Activated B cell treated with CpG ODN at 0.5 μM for 24 hours (primary cell): ENCODE results near the gene JARID2. TPM values are rescaled to one million over a fixed set of nuclear protein-coding genes. Genes with fewer than 3 reads are reported as not detected.

Experiments used
- ATAC-seq: fragments of 200-7000 bp; cut with Tn5 transposase; one replicate; pipeline ENCODE4 v1.10.0; 2021; ENCODE audit warnings: low read depth, mild to moderate bottlenecking, moderate library complexity
- CTCF ChIA-PET: fragments of 350-600 bp; sonication (Branson Sonifier 250); formaldehyde crosslinking; loops from one replicate; lab custom pipeline; 2021; ENCODE audit warnings: antibody characterized with exemption; lab: Charles Lee
- POLR2A ChIA-PET: fragments of 350-600 bp; sonication (Branson Sonifier 250); formaldehyde crosslinking; loops from one replicate; lab custom pipeline; 2021; ENCODE audit warnings: antibody characterized with exemption; lab: Charles Lee
- DNase-seq: peaks from one replicate; pipeline ENCODE4 v3.0.0; 2022
- H3K27ac Mint-ChIP-seq: one replicate; pipeline ENCODE4 v1.8.0; 2020; ENCODE audit warnings: mixed read lengths
- H3K27me3 Mint-ChIP-seq: one replicate; pipeline ENCODE4 v1.8.0; 2021; ENCODE audit warnings: mixed read lengths
- H3K36me3 Mint-ChIP-seq: one replicate; pipeline ENCODE4 v1.8.0; 2021; ENCODE audit warnings: low read depth, mixed read lengths
- H3K4me1 Mint-ChIP-seq: one replicate; pipeline ENCODE4 v1.8.0; 2021; ENCODE audit warnings: mixed read lengths
- H3K4me3 Mint-ChIP-seq: one replicate; pipeline ENCODE4 v1.8.0; 2020; ENCODE audit warnings: mild to moderate bottlenecking, mixed read lengths
- H3K9me3 Mint-ChIP-seq: one replicate; pipeline ENCODE4 v1.8.0; 2020; ENCODE audit warnings: mixed read lengths
- intact Hi-C: fragments of 100-400 bp; cut with micrococcal nuclease; formaldehyde crosslinking; loops from one replicate; pipeline ENCODE4 v1.15.1; 2024
- total RNA-seq: library from RNA; stranded (reverse); gene quantifications from 2 replicates; pipeline ENCODE4 v1.2.3, GENCODE V29; 2022
- TF ChIP-seq, protein P1 (sequence below): fragments of 200-600 bp; IDR thresholded peaks from one replicate; pipeline ENCODE4 v1.8.0; 2022; ENCODE audit warnings: antibody characterized with exemption, mild to moderate bottlenecking

The JARID2 gene
- total RNA-seq, 1 donor from 2014 or later = 28.5 TPM

DNA sequence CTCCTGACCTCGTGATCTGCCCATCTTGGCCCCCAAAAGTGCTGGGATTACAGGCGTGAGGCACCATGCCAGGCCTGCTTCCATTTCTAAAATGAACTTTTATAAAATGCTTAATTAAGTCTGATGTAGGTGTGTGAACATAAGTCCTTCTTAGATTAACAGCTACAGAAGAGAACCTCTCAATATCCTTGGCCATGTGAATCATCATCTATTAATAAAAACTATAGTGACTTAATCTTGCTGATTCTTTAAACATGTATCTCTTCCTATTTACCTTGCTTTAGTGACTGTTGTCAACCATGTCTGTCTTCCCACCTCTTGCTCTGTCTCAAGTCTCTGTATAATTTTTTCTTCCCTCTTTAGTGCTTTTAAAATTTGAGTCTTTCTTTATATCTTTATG lies 127.1 kb downstream of the JARID2 start:
- ChIA-PET CTCF (no interaction called here), POLR2A (no interaction called here)
- TF ChIP-seq, protein P1, sequence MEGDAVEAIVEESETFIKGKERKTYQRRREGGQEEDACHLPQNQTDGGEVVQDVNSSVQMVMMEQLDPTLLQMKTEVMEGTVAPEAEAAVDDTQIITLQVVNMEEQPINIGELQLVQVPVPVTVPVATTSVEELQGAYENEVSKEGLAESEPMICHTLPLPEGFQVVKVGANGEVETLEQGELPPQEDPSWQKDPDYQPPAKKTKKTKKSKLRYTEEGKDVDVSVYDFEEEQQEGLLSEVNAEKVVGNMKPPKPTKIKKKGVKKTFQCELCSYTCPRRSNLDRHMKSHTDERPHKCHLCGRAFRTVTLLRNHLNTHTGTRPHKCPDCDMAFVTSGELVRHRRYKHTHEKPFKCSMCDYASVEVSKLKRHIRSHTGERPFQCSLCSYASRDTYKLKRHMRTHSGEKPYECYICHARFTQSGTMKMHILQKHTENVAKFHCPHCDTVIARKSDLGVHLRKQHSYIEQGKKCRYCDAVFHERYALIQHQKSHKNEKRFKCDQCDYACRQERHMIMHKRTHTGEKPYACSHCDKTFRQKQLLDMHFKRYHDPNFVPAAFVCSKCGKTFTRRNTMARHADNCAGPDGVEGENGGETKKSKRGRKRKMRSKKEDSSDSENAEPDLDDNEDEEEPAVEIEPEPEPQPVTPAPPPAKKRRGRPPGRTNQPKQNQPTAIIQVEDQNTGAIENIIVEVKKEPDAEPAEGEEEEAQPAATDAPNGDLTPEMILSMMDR = no peak
- H3K27ac Mint-ChIP-seq = no peak overlapping the region
- intact Hi-C loops = no loop called here
- no peak for ATAC-seq
- no peak for DNase-seq
- peaks cover 48% of the 10 kb centered on the region for H3K4me1 Mint-ChIP-seq
- peaks cover 17% of the 10 kb centered on the region for H3K36me3 Mint-ChIP-seq
- no peaks in the 10 kb centered on the region for H3K9me3 Mint-ChIP-seq
- H3K27me3 Mint-ChIP-seq = no peaks in the 10 kb centered on the region
- no peak overlapping the region for H3K4me3 Mint-ChIP-seq

DNA sequence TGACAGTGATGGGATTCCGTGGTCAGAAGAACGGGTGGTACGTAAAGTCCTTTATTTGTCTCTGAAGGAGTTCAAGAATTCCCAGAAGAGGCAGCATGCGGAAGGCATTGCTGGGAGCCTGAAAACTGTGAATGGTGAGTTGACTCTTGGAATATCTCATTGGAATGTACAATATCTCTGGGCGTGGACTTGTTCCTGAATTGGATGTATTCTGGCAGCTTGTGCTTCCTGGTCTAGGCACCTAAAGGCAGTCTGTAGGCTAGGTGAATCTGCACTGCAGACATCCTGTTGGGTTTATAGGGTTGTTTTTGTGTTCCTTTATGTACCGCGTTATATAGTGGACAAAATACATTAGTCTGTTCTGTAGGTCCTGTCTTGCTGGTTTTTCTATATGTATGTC lies 128.2 kb downstream of the JARID2 start:
- DNase-seq (no peak), ATAC-seq (no peak)
- Mint-ChIP-seq H3K27ac (no peak overlapping the region), H3K4me1 (peaks cover 47% of the 10 kb centered on the region), H3K9me3 (no peaks in the 10 kb centered on the region), H3K27me3 (no peaks in the 10 kb centered on the region), H3K36me3 (peaks cover 16% of the 10 kb centered on the region), H3K4me3 (no peak overlapping the region)
- TF ChIP-seq, protein P1 = no peak
- intact Hi-C loops = no loop called here
- ChIA-PET CTCF (no interaction called here), POLR2A (no interaction called here)

DNA sequence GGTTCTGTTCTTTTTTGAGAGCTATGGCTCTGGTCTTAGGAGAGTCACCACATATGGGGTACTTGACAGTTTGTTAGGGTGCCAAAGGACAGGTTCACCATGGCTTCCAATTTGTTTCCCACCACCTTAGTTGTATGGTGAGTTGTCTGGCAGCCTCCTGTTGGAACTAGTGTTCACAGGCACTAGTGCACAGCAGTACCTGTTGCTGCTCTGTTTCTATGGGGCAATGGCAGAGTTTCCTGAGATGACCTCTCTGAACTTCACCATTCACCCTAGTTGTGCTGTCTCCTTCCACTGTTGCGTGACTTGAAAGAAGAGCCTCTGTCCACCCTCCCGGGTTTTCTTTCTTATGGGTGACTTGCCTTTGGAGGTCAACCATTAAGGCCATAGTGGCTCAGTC lies 129.1 kb downstream of the JARID2 start:
- no peaks in the 10 kb centered on the region for H3K9me3 Mint-ChIP-seq
- ChIA-PET CTCF (no interaction called here), POLR2A (no interaction called here)
- no peak for DNase-seq
- H3K27ac Mint-ChIP-seq = no peak overlapping the region
- intact Hi-C loops = loop anchor here (5.0 kb wide), 1 partner anchor 38 kb away; no protein-coding TSS in a partner anchor
- H3K4me3 Mint-ChIP-seq = no peak overlapping the region
- H3K36me3 Mint-ChIP-seq = peaks cover 17% of the 10 kb centered on the region
- TF ChIP-seq, protein P1 = no peak
- no peak for ATAC-seq
- H3K27me3 Mint-ChIP-seq = no peaks in the 10 kb centered on the region
- peaks cover 48% of the 10 kb centered on the region for H3K4me1 Mint-ChIP-seq

DNA sequence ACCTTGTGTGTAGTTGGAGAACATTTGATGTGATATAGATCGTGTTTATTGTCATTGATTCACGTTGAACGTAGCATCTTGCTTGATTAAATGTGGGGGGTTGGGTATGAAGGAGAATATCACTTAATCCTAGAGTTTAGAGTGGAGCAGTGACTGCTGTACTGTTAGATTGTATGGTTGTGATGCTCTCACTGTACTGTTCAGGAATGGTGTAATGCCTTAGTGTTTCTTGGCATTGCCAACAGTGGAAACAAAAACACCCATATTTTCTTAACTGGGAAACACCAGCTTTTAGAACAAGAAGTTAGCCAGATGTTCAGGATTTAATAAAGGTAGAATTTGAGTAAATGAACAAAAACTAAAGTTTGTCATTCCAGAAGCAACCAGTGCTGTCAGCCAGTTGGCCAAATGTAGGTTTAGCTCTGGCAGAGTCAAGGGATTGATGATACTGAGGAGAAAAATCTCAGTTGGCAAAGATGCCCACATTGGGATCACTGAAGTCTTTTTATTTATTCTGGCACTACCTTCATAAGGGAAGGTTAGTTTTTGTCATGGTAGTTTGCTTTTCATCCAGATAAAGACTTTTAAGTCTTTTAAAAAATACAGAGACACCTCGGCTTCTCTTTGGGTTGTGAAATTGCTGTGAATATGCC lies 129.9 kb downstream of the JARID2 start:
- DNase-seq = no peak
- H3K4me1 Mint-ChIP-seq = peaks cover 50% of the 10 kb centered on the region
- no peak overlapping the region for H3K4me3 Mint-ChIP-seq
- ChIA-PET POLR2A (no interaction called here), CTCF (no interaction called here)
- no peaks in the 10 kb centered on the region for H3K9me3 Mint-ChIP-seq
- no peak for ATAC-seq
- peaks cover 21% of the 10 kb centered on the region for H3K36me3 Mint-ChIP-seq
- intact Hi-C loops = loop anchor here (5.0 kb wide), 1 partner anchor 38 kb away; no protein-coding TSS in a partner anchor
- H3K27ac Mint-ChIP-seq = peak overlapping the region; percentile 32
- TF ChIP-seq, protein P1 = no peak
- H3K27me3 Mint-ChIP-seq = no peaks in the 10 kb centered on the region

DNA sequence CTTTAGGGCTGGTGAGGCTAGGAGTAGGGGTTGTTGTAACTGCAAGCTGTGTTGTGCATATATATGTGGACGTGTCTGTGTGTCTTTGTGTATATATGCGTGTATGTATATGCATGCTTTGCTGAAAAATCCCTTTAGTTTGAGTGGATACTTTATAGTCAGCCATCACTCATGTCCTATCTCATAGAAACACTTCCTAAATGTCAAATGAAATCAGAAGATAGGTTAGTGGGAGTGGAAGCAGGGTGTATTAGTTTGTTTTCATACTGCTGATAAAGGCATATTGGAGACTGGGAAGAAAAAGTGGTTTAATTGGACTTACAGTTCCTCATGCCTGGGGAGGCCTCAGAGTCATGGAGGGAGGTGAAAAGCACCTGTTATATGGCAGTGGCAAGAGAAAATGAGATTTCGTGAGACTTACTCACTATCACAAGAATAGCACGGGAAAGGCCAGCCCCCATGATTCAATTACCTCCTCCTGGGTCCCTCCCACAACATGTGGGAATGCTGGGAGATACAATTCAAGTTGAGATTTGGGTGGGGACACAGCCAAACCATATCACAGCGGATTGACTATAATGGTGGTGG lies 131.1 kb downstream of the JARID2 start:
- no peaks in the 10 kb centered on the region for H3K27me3 Mint-ChIP-seq
- no peak for DNase-seq
- H3K4me1 Mint-ChIP-seq = peaks cover 47% of the 10 kb centered on the region
- no peak for ATAC-seq
- intact Hi-C loops = loop anchor here (5.0 kb wide), 1 partner anchor 40 kb away; no protein-coding TSS in a partner anchor
- H3K36me3 Mint-ChIP-seq = peaks cover 25% of the 10 kb centered on the region
- H3K27ac Mint-ChIP-seq = no peak overlapping the region
- no peak overlapping the region for H3K4me3 Mint-ChIP-seq
- TF ChIP-seq, protein P1 = no peak
- ChIA-PET POLR2A (no interaction called here), CTCF (no interaction called here)
- no peaks in the 10 kb centered on the region for H3K9me3 Mint-ChIP-seq
